ENCODE data around the gene KCNK17.

KCNK17 gene

DNA sequence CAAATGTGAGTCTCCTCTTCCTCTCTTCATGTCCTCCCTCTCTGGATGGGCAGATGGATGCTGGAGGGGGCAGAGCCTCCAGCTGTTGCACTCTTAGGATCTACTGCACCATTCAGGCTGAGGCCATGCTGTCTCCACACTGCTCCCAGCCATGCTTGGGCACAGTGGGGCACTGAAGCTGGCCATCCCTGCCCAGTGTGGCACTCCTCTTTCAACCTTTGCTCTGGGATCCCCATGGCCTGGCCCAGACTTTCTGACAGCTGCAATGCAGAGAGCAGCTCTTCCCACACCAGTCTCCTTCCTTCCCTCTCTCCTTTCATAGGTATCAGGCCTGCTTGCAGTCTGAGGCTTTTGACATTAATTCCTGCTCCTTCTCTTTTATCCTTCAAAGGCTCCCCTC, 9.3 kb downstream of the KCNK17 start:
- Histone ChIP-seq H3K36me3 (ENCODE audit: control insufficient read depth, insufficient read depth, low read length) (no peaks in the 10 kb centered on the region), H3K4me3 (replicated peaks; ENCODE audit: low read depth, low read length) (no peak overlapping the region), H3K27me3 (replicated peaks; ENCODE audit: control insufficient read depth, insufficient read depth, low read length) (no peaks in the 10 kb centered on the region; the same call in none of the 2 replicates)
- no peak for DNase-seq (ENCODE audit: extremely low read depth, insufficient read length)
- TF ChIP-seq, protein P1, sequence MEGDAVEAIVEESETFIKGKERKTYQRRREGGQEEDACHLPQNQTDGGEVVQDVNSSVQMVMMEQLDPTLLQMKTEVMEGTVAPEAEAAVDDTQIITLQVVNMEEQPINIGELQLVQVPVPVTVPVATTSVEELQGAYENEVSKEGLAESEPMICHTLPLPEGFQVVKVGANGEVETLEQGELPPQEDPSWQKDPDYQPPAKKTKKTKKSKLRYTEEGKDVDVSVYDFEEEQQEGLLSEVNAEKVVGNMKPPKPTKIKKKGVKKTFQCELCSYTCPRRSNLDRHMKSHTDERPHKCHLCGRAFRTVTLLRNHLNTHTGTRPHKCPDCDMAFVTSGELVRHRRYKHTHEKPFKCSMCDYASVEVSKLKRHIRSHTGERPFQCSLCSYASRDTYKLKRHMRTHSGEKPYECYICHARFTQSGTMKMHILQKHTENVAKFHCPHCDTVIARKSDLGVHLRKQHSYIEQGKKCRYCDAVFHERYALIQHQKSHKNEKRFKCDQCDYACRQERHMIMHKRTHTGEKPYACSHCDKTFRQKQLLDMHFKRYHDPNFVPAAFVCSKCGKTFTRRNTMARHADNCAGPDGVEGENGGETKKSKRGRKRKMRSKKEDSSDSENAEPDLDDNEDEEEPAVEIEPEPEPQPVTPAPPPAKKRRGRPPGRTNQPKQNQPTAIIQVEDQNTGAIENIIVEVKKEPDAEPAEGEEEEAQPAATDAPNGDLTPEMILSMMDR (IDR thresholded peaks at IDR 0.05; ENCODE audit: insufficient read depth, low read length, poor library complexity, severe bottlenecking), result no peak

DNA sequence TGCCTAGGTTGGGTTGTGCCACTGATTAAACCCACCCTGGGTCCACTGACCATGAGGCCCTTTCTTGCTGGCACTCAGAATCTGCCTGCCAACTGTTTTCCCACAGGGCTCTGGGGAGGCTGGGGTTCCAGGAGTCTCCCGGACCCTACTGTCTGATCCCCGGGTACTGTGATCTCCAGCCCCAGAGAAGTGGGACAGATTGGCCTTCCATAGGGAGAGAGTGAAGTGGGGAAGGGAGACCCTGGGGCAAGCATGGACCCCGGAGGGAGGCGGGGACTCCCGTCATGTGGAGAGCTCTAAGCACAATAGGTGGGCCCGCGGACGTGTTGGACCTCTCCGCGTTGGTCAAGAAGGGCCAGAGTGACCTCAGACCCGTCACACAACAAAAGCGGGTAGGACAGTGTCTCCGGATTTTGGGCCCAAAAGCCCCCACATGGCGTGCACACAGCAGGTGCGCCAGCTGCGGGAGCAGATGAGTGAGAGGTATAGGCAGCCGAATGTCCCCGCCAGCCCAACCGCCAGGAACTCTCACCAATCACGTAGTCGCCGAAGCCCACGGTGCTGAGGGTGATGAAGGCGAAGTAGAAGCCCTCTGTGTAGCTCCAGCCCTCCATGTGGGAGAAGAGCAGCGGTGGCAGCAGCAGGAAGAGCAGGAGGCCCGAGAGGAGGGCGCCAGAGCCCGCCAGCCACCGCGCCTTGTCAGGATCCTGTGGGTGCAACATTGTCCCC, 10.6 kb downstream of the KCNK17 start:
- Histone ChIP-seq H3K4me3 (replicated peaks; ENCODE audit: low read depth, low read length) (no peak overlapping the region), H3K36me3 (ENCODE audit: control insufficient read depth, insufficient read depth, low read length) (no peaks in the 10 kb centered on the region), H3K27me3 (replicated peaks; ENCODE audit: control insufficient read depth, insufficient read depth, low read length) (no peaks in the 10 kb centered on the region; the same call in none of the 2 replicates)
- DNase-seq (ENCODE audit: extremely low read depth, insufficient read length), result no peak
- TF ChIP-seq, protein P1 (IDR thresholded peaks at IDR 0.05; ENCODE audit: insufficient read depth, low read length, poor library complexity, severe bottlenecking), result no peak

DNA sequence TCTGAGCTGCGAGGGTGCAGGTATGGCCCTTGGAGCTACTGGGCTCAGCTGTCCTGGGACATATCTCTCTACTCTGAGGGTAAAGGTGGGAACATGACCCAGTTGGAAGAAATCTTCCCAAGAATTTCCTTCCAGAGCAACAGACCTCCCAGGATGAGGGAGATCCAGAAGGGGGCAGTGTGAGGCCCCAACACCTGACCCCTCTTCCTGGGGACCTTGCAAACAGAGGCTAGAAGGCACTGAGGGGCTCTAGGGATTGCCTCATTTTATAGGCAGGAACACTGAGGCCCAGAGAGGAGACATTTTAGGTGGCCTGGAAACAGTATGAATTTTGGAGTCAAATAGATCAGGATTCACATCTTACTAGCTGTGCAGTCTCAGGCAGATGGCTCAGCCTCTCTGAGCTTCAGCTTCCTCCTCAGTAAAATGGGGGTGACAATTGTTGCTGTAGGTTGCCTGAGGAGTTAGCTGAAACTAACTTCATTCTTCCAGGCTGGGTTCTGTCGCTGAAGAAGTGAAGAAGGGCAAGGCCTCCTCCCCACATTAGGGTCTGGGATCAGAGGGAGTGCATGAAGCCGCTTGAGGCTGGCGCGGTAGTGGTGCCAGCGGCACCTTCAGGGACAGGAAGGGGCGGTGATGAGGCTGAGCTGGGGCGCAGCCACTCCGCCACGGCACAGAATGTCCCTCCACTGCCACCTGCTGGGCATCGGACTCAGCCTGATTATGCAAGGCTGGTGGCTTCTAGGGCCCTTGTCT, 11.4 kb downstream of the KCNK17 start:
- Histone ChIP-seq H3K27me3 (replicated peaks; ENCODE audit: control insufficient read depth, insufficient read depth, low read length) (no peaks in the 10 kb centered on the region; the same call in none of the 2 replicates), H3K4me3 (replicated peaks; ENCODE audit: low read depth, low read length) (no peak overlapping the region), H3K36me3 (ENCODE audit: control insufficient read depth, insufficient read depth, low read length) (no peaks in the 10 kb centered on the region)
- DNase-seq (ENCODE audit: extremely low read depth, insufficient read length), result peak; percentile 72
- TF ChIP-seq, protein P1 (IDR thresholded peaks at IDR 0.05; ENCODE audit: insufficient read depth, low read length, poor library complexity, severe bottlenecking), result peak; percentile 81

DNA sequence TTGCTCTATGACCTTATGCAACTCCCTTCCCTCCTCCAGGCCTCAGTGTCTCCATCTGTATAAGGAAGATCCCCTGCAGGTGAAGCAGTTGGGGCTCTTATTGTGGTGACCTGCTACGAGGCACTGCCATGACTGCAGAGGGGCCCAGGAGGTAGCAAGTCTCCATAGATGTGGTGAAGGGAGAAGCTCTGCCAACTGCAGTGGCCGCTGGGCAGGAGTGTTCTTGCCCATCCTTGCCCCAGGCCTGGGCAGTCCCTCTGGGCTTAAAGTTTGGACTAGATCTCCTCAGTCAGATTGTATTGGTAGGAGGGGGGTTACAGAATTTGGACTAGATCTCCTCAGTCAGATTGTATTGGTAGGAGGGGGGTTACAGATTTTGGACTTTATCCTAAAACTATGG, 12.2 kb downstream of the KCNK17 start:
- Histone ChIP-seq H3K27me3 (replicated peaks; ENCODE audit: control insufficient read depth, insufficient read depth, low read length) (no peaks in the 10 kb centered on the region; the same call in none of the 2 replicates), H3K4me3 (replicated peaks; ENCODE audit: low read depth, low read length) (no peak overlapping the region), H3K36me3 (ENCODE audit: control insufficient read depth, insufficient read depth, low read length) (no peaks in the 10 kb centered on the region)
- TF ChIP-seq, protein P1 (IDR thresholded peaks at IDR 0.05; ENCODE audit: insufficient read depth, low read length, poor library complexity, severe bottlenecking), result no peak
- no peak for DNase-seq (ENCODE audit: extremely low read depth, insufficient read length)

DNA sequence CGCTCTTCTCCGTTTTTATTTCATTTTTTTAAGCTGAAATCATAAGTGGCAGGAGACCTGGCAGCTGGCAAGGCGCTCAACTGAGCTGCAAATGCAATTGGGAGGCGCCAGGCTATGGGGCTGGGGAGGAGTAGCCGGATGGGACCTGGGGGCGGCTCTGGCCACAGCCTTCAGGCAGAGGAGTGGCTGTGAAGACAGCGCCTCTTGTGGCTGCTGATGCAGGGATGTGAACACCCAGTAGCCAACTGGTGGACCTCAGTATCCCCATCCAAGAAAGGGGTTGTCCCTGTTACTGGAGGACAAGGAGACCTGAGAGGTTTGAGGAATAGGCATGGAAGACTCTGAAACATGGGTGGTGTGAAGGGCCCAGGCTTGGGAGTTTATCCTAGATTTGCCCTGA, 12.6 kb downstream of the KCNK17 start:
- no peak overlapping the region for H3K4me3 ChIP-seq (replicated peaks; ENCODE audit: low read depth, low read length)
- no peak for DNase-seq (ENCODE audit: extremely low read depth, insufficient read length)
- H3K36me3 ChIP-seq (ENCODE audit: control insufficient read depth, insufficient read depth, low read length), result no peaks in the 10 kb centered on the region
- H3K27me3 ChIP-seq (replicated peaks; ENCODE audit: control insufficient read depth, insufficient read depth, low read length), result no peaks in the 10 kb centered on the region; the same call in 1 of the 2 replicates
- TF ChIP-seq, protein P1 (IDR thresholded peaks at IDR 0.05; ENCODE audit: insufficient read depth, low read length, poor library complexity, severe bottlenecking), result peak; percentile 61
